Neural cell (in vitro differentiated cells): Measurements from ENCODE around the gene ZNF385C. TPM values are rescaled to one million over a fixed set of nuclear protein-coding genes. Genes with fewer than 3 reads are reported as not detected.

Source experiments
- H2AFZ ChIP-seq: fragments of 200-600, 300-800 bp; sonication (generic), shearing (Covaris generic); 2 replicates; pipeline ENCODE4 v1.6.0; 2014; ENCODE audit warnings: low read depth, mild to moderate bottlenecking, antibody characterized with exemption, low read length, moderate library complexity
- H3F3A ChIP-seq: fragments of 200-600 bp; shearing (Covaris generic); 2 replicates; pipeline ENCODE4 v1.6.1; 2016; ENCODE audit warnings: mild to moderate bottlenecking, moderate library complexity, mixed read lengths, antibody characterized with exemption, low read length; ENCODE audit not compliant: insufficient read depth, poor library complexity, severe bottlenecking
- H3K27ac ChIP-seq: fragments of 200-600, 300-800 bp; sonication (generic), shearing (Covaris generic); 2 replicates; pipeline ENCODE4 v1.5.1; 2014; ENCODE audit warnings: mild to moderate bottlenecking, low read length, moderate library complexity
- H3K27me3 ChIP-seq: fragments of 300-800, 200-600 bp; sonication (generic), shearing (Covaris generic); 2 replicates; pipeline ENCODE4 v1.6.0; 2014; ENCODE audit warnings: mild to moderate bottlenecking, low read depth, low read length, moderate library complexity; ENCODE audit not compliant: insufficient read depth
- H3K36me3 ChIP-seq: fragments of 300-800, 200-600 bp; sonication (generic), shearing (Covaris generic); 2 replicates; pipeline ENCODE4 v1.5.1; 2014; ENCODE audit warnings: mild to moderate bottlenecking, antibody characterized with exemption, low read length, moderate library complexity; ENCODE audit not compliant: insufficient read depth
- H3K4me2 ChIP-seq: fragments of 300-800, 200-600 bp; sonication (generic), shearing (Covaris generic); 2 replicates; pipeline ENCODE4 v1.6.0; 2014; ENCODE audit warnings: mild to moderate bottlenecking, low read length
- H3K4me3 ChIP-seq: fragments of 300-800, 200-600 bp; sonication (generic), shearing (Covaris generic); 2 replicates; pipeline ENCODE4 v1.5.1; 2014; ENCODE audit warnings: mild to moderate bottlenecking, low read length, moderate library complexity
- H3K79me2 ChIP-seq: fragments of 200-600 bp; shearing (Covaris generic); replicated peaks from 2 replicates; pipeline ENCODE4 v1.6.0; 2014; ENCODE audit warnings: mild to moderate bottlenecking, low read length, moderate library complexity; ENCODE audit not compliant: insufficient read depth
- H3K9ac ChIP-seq: fragments of 300-800, 200-600 bp; sonication (generic), shearing (Covaris generic); 2 replicates; pipeline ENCODE4 v1.6.1; 2016; ENCODE audit warnings: mild to moderate bottlenecking, low read length, mixed read lengths
- H3K9me2 ChIP-seq: fragments of 200-600 bp; shearing (Covaris generic); 2 replicates; pipeline ENCODE4 v1.6.1; 2016; ENCODE audit warnings: mild to moderate bottlenecking, low read length, mixed read lengths; ENCODE audit not compliant: insufficient read depth
- H3K9me3 ChIP-seq: fragments of 200-600, 300-800 bp; sonication (generic), shearing (Covaris generic); 2 replicates; pipeline ENCODE4 v1.6.1; 2016; ENCODE audit warnings: mild to moderate bottlenecking, mixed run types, low read length, moderate library complexity, mixed read lengths
- H4K20me1 ChIP-seq: fragments of 200-600 bp; shearing (Covaris generic); 2 replicates; pipeline ENCODE4 v1.6.1; 2016; ENCODE audit warnings: mild to moderate bottlenecking, mixed run types; ENCODE audit not compliant: insufficient read depth
- EP300 ChIP-seq: fragments of 450-650 bp; conservative IDR thresholded peaks from 2 replicates; pipeline ENCODE4 v1.6.1; 2014; ENCODE audit warnings: antibody characterized with exemption, mild to moderate bottlenecking, moderate library complexity; ENCODE audit not compliant: poor library complexity, severe bottlenecking
- EZH2 ChIP-seq: fragments of 200-600, 300-800 bp; shearing (Covaris generic), sonication (generic); IDR thresholded peaks from 2 replicates; pipeline ENCODE4 v1.6.1; 2014; ENCODE audit warnings: antibody characterized with exemption, low read length, borderline replicate concordance, mild to moderate bottlenecking; ENCODE audit not compliant: insufficient read depth, poor library complexity, severe bottlenecking
- MXI1 ChIP-seq: fragments of 450-650 bp; conservative IDR thresholded peaks from 2 replicates; pipeline ENCODE4 v1.6.1; 2014; ENCODE audit warnings: antibody characterized with exemption, mild to moderate bottlenecking; ENCODE audit not compliant: poor library complexity, severe bottlenecking
- POLR2AphosphoS5 ChIP-seq: IDR thresholded peaks from 2 replicates; pipeline ENCODE4 v1.6.1; 2012
- RAD21 ChIP-seq: fragments of 450-650 bp; conservative IDR thresholded peaks from 2 replicates; pipeline ENCODE4 v1.6.1; 2014; ENCODE audit warnings: antibody characterized with exemption, mild to moderate bottlenecking, moderate library complexity
- SMC3 ChIP-seq: fragments of 450-650 bp; conservative IDR thresholded peaks from 2 replicates; pipeline ENCODE4 v1.6.1; 2014; ENCODE audit warnings: antibody characterized with exemption, mild to moderate bottlenecking, moderate library complexity; ENCODE audit not compliant: poor library complexity
- TAF1 ChIP-seq: IDR thresholded peaks from 2 replicates; pipeline ENCODE4 v1.6.1; 2012; ENCODE audit warnings: low read depth
- polyA plus RNA-seq: library from polyadenylated mRNA; depleted of rRNA; stranded (reverse); fragments of >200 nt; gene quantifications from 2 replicates; pipeline ENCODE4 v1.2.3, GENCODE V29; 2014
- TF ChIP-seq, protein P1 (sequence below): IDR thresholded peaks from 2 replicates; pipeline ENCODE4 v1.6.1; 2012; ENCODE audit warnings: borderline replicate concordance
- TF ChIP-seq, protein P2 (sequence below): fragments of 450-650 bp; IDR thresholded peaks from 2 replicates; pipeline ENCODE4 v1.5.1; 2014; ENCODE audit warnings: antibody characterized with exemption, mild to moderate bottlenecking, moderate library complexity; ENCODE audit not compliant: poor library complexity, severe bottlenecking

ZNF385C gene
- polyA plus RNA-seq, 1 donor from 2014 or later: 0.69 TPM

DNA sequence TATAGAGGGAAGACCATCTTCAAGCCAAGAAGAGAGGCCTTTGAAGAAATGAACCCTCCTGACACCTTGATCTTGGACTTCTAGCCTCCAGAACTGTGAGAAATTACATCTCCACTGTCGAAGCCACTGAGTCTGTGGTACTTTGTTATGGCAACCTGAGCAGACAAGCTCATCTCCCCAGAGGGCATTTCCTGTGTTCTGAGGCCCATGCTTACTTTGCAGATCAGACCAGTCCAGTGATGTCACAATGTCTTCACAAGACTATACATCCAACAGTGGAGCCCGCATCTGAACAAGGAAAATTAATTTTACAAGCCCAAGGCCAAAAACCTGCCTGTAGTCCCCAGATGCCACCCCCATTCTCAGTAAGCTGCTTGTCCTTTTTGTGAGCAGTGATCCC is 33.1 kb downstream of the ZNF385C start:
- H3F3A ChIP-seq: no peaks in the 10 kb centered on the region

DNA sequence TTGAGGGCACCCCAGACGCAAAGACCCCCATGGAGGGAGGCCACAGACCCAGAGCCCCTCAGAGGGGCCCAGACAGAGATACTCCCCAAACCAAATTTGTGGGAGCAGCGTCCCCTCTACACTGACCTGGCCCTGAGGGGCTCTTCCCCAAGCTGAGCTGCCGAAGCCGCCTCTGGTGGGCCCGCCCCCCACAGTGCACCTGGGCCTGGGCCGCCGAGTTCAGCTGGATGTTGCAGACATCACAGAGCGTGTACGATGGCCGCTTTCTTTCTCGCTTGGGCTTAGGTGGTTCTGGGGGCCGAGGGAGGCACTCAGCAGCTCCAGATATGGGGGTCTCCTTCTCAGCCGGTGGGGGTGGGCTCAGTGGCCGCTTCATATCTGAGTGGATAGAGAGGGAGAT is 35.6 kb downstream of the ZNF385C start:
- H3K4me3 ChIP-seq: no peak overlapping the region
- no peaks in the 10 kb centered on the region for H3K27me3 ChIP-seq
- no peaks in the 10 kb centered on the region for H4K20me1 ChIP-seq
- no peaks in the 10 kb centered on the region for H3K9me2 ChIP-seq
- H3K9me3 ChIP-seq: no peaks in the 10 kb centered on the region
- H2AFZ ChIP-seq: no peak overlapping the region
- no peak overlapping the region for H3K27ac ChIP-seq
- TF ChIP-seq SMC3 (no peak), EP300 (no peak), POLR2AphosphoS5 (no peak), RAD21 (no peak), MXI1 (no peak), TAF1 (no peak), EZH2 (no peak)
- TF ChIP-seq, protein P1, sequence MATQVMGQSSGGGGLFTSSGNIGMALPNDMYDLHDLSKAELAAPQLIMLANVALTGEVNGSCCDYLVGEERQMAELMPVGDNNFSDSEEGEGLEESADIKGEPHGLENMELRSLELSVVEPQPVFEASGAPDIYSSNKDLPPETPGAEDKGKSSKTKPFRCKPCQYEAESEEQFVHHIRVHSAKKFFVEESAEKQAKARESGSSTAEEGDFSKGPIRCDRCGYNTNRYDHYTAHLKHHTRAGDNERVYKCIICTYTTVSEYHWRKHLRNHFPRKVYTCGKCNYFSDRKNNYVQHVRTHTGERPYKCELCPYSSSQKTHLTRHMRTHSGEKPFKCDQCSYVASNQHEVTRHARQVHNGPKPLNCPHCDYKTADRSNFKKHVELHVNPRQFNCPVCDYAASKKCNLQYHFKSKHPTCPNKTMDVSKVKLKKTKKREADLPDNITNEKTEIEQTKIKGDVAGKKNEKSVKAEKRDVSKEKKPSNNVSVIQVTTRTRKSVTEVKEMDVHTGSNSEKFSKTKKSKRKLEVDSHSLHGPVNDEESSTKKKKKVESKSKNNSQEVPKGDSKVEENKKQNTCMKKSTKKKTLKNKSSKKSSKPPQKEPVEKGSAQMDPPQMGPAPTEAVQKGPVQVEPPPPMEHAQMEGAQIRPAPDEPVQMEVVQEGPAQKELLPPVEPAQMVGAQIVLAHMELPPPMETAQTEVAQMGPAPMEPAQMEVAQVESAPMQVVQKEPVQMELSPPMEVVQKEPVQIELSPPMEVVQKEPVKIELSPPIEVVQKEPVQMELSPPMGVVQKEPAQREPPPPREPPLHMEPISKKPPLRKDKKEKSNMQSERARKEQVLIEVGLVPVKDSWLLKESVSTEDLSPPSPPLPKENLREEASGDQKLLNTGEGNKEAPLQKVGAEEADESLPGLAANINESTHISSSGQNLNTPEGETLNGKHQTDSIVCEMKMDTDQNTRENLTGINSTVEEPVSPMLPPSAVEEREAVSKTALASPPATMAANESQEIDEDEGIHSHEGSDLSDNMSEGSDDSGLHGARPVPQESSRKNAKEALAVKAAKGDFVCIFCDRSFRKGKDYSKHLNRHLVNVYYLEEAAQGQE: no peak
- no peaks in the 10 kb centered on the region for H3K36me3 ChIP-seq
- H3K79me2 ChIP-seq: no peaks in the 10 kb centered on the region
- no peak overlapping the region for H3K4me2 ChIP-seq
- no peak overlapping the region for H3K9ac ChIP-seq
- H3F3A ChIP-seq: no peaks in the 10 kb centered on the region

More for the DNA sequence above, 33.1 kb downstream of the ZNF385C start:
- H3K27me3 ChIP-seq: no peaks in the 10 kb centered on the region
- no peaks in the 10 kb centered on the region for H3K36me3 ChIP-seq
- no peak overlapping the region for H3K27ac ChIP-seq
- no peaks in the 10 kb centered on the region for H3K9me3 ChIP-seq
- no peaks in the 10 kb centered on the region for H3K79me2 ChIP-seq
- no peak overlapping the region for H3K4me3 ChIP-seq
- no peaks in the 10 kb centered on the region for H3K9me2 ChIP-seq
- TF ChIP-seq POLR2AphosphoS5: no peak
- TF ChIP-seq TAF1: no peak
- no peak for TF ChIP-seq SMC3
- TF ChIP-seq EZH2: no peak
- TF ChIP-seq, protein P2, sequence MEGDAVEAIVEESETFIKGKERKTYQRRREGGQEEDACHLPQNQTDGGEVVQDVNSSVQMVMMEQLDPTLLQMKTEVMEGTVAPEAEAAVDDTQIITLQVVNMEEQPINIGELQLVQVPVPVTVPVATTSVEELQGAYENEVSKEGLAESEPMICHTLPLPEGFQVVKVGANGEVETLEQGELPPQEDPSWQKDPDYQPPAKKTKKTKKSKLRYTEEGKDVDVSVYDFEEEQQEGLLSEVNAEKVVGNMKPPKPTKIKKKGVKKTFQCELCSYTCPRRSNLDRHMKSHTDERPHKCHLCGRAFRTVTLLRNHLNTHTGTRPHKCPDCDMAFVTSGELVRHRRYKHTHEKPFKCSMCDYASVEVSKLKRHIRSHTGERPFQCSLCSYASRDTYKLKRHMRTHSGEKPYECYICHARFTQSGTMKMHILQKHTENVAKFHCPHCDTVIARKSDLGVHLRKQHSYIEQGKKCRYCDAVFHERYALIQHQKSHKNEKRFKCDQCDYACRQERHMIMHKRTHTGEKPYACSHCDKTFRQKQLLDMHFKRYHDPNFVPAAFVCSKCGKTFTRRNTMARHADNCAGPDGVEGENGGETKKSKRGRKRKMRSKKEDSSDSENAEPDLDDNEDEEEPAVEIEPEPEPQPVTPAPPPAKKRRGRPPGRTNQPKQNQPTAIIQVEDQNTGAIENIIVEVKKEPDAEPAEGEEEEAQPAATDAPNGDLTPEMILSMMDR: no peak
- TF ChIP-seq, protein P1: no peak
- no peak for TF ChIP-seq MXI1
- no peak for TF ChIP-seq EP300
- TF ChIP-seq RAD21: no peak
- H3K4me2 ChIP-seq: no peak overlapping the region
- H2AFZ ChIP-seq: no peak overlapping the region
- H3K9ac ChIP-seq: no peak overlapping the region
- no peaks in the 10 kb centered on the region for H4K20me1 ChIP-seq
